GM12801 (cell line): ENCODE data around the gene NCOR2.

ENCODE experiments used
- TF ChIP-seq, protein P1 (sequence below): IDR thresholded peaks from one replicate; pipeline ENCODE4 v1.5.1; 2011; ENCODE audit warnings: control low read depth; ENCODE audit not compliant: insufficient read length; ENCODE audit errors: extremely low read depth

The NCOR2 gene

DNA sequence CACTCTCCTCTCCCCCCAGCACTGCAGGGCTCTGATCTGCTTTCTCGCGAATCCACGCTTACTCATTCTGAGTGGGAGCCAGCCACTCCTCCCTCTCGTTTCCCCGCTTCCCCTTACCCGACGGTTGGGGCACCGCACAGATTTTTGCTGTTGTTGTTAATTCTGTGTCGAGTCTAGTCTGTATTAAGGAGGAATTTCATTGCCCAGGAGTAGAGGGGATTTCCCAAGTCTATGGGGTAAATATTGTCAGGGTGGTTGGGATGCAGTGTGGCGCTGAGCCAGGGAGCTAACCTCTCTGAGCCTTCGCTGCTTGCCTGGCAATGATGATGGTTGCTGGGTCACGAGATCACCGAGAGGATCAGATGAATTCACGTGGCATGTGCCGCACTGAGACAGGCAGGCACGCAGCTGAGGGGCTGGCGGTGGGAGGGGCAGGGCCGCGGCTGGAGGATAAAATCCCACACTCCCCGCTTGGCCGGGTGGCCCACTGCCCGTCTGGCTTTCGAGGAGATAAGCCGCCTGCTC is 18.5 kb downstream of the NCOR2 start:
- TF ChIP-seq, protein P1, sequence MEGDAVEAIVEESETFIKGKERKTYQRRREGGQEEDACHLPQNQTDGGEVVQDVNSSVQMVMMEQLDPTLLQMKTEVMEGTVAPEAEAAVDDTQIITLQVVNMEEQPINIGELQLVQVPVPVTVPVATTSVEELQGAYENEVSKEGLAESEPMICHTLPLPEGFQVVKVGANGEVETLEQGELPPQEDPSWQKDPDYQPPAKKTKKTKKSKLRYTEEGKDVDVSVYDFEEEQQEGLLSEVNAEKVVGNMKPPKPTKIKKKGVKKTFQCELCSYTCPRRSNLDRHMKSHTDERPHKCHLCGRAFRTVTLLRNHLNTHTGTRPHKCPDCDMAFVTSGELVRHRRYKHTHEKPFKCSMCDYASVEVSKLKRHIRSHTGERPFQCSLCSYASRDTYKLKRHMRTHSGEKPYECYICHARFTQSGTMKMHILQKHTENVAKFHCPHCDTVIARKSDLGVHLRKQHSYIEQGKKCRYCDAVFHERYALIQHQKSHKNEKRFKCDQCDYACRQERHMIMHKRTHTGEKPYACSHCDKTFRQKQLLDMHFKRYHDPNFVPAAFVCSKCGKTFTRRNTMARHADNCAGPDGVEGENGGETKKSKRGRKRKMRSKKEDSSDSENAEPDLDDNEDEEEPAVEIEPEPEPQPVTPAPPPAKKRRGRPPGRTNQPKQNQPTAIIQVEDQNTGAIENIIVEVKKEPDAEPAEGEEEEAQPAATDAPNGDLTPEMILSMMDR: no peak

DNA sequence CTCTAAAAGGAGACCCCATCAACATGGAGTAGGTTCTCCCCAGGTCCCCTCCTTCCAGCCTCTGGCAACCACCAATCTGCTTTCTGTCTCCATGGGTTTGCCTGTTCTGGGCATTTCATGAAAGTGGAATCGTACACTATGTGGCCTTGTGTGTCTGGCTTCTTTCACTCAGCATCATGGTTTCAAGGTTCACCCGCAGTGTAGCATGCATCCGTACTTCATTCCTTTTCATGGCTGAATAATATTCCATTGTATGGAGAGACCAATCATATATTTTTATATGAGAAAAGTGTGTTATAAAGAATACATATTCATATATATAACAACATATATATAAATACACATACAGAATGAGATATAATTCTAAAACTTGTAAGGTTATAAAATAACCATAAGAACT is 19.8 kb downstream of the NCOR2 start:
- TF ChIP-seq, protein P1: no peak

DNA sequence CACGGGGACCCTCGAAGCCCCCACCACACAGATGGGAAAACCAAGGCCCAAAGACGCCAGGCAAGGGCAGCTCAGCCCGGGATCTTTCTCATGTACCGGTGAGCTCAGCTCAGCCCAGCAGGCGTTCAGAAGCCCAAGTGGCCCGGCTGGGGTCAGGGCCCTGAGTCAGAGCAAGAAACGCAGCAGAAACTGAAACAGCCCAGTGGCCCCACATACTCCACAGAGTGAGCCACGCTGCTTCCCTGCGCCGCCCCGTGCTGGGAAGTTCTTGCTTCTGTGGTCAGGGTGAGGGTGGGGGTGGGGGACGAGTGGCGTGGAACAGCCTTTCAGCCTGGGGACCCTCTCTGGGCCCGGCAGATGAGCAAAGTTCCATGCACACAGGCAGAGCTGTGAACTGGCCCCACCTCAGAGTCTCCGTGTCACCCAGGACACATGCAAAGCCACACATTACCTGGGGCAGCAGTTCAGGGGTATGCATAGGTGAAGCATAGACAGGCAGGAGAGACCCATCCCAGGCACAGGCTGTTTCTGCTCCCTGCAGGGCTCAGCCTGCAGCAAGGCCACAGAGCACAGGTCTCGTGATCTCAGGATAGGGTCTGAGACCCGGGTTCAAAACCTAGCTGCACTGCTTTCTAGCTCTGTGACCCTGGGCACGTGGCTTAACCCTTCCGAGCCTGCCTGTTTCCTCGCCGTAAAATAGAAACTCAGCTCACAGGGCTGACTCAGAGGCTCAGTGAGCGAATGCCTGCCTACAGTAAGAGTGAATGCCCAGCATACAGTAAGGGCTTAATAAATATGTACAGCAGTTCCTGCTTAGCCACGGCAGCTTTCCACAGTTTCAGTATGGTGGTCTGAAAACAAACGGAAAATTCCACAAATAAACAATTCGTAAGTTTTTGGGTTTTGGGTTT is 21.6 kb downstream of the NCOR2 start:
- TF ChIP-seq, protein P1: no peak

DNA sequence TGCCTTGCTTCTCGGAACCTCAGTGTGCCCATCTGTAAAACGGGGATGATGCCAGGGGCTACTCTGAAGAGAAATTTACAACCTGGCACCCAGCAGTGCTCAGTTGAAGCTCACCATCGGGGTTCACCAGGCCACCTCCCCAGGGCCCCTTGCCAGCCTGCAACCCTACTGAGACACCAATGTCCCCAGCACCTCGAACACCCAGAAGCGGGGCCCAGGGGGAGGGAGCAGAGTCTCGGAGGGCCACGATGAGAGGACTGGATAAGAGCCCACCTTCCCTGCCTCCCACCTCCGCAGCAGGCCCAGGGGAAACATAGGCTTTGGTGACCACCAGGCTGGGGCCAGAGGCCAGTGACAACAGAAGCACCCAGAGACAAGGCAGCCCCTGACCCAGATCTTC is 22.4 kb downstream of the NCOR2 start:
- TF ChIP-seq, protein P1: no peak

DNA sequence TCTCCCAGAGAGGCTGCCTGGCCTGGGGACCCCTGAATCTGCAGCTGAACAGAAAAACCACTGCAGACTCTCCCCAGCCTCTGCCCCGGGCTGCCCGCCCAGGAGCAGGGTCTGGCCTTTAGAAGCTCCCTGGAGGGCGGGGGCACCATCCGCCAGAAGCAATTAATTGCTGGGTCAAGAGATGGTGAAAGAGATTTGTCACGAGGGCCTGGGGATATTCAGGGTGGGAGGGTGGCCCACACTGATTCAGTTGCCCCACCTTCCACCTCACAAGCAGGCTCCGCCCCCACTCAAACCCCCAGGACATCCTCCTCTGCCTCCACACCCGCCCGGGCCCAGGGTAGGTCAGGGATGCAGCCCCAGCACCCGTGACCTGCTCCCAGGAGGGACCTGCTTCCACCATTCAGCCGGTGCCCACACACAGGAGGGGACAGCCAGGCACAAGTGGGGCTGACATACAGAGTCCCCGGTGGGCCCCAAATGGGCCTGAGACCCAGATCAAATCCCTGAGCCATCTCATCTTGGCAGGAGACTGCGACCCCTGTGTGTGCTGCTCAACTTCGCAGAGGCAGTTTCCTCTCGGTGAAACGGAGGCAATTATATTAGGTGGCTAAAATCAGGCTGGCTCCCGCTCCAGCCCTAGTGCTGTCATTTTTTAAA is 23.0 kb downstream of the NCOR2 start:
- TF ChIP-seq, protein P1: no peak

DNA sequence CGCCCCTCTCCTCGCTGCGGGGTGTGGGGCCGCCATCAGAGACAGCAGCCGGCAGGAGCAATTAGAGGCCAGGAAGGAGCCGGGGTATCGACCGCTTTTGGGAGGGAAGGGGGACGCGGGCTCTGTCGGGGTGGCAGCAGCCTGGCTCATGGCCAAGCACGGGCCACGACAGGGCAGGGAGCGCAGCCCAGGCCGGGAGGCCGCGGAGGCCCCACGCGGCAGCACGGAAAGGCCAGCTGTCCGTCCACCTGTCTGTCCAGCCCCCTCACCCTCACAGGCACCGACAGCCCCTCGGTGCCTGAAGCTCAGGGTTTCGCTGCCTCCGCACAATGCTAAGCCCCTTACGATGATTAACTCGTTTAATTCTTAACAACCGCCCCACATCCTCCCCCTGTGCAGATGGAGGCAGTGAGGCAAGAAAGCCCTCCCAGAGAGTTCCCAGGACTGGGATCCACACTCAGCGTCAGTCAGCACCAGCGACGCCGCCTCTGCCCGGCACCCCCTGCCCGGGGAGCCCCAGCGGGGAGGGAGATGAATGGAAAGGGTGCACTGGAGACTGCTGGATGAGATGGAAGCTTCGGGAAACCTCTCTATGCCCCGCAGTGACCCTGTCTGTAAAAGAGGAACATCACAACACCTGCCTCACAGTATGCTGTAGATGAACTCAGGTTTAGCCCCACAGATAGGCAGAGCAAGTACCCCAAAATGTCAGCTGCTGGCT is 23.7 kb downstream of the NCOR2 start:
- TF ChIP-seq, protein P1: no peak

DNA sequence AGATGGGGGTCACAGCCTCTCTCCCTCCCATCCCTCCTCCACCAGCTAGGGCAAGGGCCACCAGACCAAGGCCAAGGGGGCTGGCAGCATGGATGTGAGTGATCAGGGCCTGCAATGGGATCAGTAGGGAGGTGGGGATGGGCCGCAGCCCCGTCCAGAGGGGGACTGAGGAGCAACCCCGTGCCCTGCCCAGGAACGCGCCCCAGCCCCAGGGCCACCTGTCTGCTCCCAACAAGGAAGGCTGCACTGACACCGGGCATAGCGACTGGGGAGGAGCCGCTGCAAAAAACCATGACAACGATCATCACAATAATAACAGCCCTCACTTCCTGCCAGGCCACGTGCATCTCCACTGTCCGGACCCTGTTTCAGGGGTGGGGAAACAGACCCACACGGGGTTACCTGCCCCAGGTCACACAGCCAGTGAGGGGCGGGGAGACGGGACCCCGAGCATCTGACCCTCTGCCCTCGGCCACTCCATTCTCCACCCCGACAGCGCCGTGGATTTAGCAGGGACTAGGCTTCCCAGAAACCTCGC is 24.3 kb downstream of the NCOR2 start:
- TF ChIP-seq, protein P1: no peak
